H1 (cell line): Measurements from ENCODE around the gene LTF. TPM values are rescaled to one million over a fixed set of nuclear protein-coding genes. Genes with fewer than 3 reads are reported as not detected.

Source experiments
- POU5F1 ChIP-seq: IDR thresholded peaks from 2 replicates; pipeline ENCODE4 v1.6.1; 2011; ENCODE audit warnings: low read depth, mild to moderate bottlenecking, low read length, moderate library complexity
- SP4 ChIP-seq: IDR thresholded peaks from 2 replicates; pipeline ENCODE4 v1.6.1; 2012; ENCODE audit warnings: low read length, inconsistent platforms
- ZNF274 ChIP-seq: IDR thresholded peaks from 2 replicates; pipeline ENCODE4 v1.7.0; 2012; ENCODE audit warnings: low read length, borderline replicate concordance; ENCODE audit errors: extremely low read depth
- polyA plus RNA-seq, 7 experiments: library from polyadenylated mRNA; depleted of rRNA in 3 of 7; stranded (reverse) in 5 of 7; unstranded in 2 of 7; fragments of >200 nt in 5 of 7; fragments of 200-250 nt in 2 of 7; gene quantifications; 1 replicate in 5 of 7; 2 replicates in 1 of 7; 4 replicates in 1 of 7; pipeline versions ENCODE4 v1.2.1 to v1.2.3, GENCODE V29; 2011 to 2013; ENCODE audit warnings: missing spikeins in 2 of 7, mixed read lengths in 2 of 7
- total RNA-seq: library from RNA; stranded (reverse); fragmentation: NEBNext Ultra II Directional; extraction: Animal tissue kit (Norgen Biotek cat#: 25700); gene quantifications from 2 replicates; pipeline ENCODE4 v1.2.1, GENCODE V29; 2021

Gene LTF
- total and polyA plus RNA-seq, 2 of the 8 experiments (the other 6 are each of a cell fraction or from before 2014, with no cell fraction given), result 0.23 to 0.99 TPM

- TF ChIP-seq SP4, result no peak
- no peak for TF ChIP-seq POU5F1
- TF ChIP-seq ZNF274, result no peak
These were observed 53.4 kb downstream of the LTF start (continued) for GRCh38 chr3:46411271-46411670.
